ENCODE results near the gene RRP7A. TPM values are rescaled to one million over a fixed set of nuclear protein-coding genes. Genes with fewer than 3 reads are reported as not detected.

Gene RRP7A
- total RNA-seq, 2 donors from 2014 or later = 63.8 to 98.0 TPM

- DNase-seq = peak; percentile 69
- Histone ChIP-seq H3K4me1 (ENCODE audit: control insufficient read depth, insufficient read depth, low read length) (peaks cover 21% of the 10 kb centered on the region), H3K36me3 (ENCODE audit: control insufficient read depth, insufficient read depth, low read length) (no peaks in the 10 kb centered on the region), H3K27me3 (ENCODE audit: control insufficient read depth, insufficient read depth, low read length, poor library complexity, severe bottlenecking) (no peaks in the 10 kb centered on the region), H3K9me3 (ENCODE audit: control insufficient read depth, low read length) (no peaks in the 10 kb centered on the region), H3K27ac (ENCODE audit: low read depth, low read length) (no peak overlapping the region), H3K9ac (ENCODE audit: extremely low read depth, low read length, poor library complexity, severe bottlenecking) (no peak overlapping the region), H3K4me3 (ENCODE audit: low read length) (no peak overlapping the region)
- Mint-ChIP-seq H3K4me1 (peaks cover 25% of the 10 kb centered on the region), H3K36me3 (ENCODE audit: low read depth) (no peaks in the 10 kb centered on the region), H3K27me3 (ENCODE audit: insufficient read depth) (peaks cover 13% of the 10 kb centered on the region), H3K27ac (no peak overlapping the region), H3K4me3 (no peak overlapping the region), H3K9me3 (peaks cover 4% of the 10 kb centered on the region)
- no peak for TF ChIP-seq CTCF (conservative IDR thresholded peaks at IDR 0.05)
- WGBS, 2 experiments (ENCODE audit: insufficient coverage in 1 of 2, insufficient read length in 1 of 2) = 41 to 56% methylated on average over 3 of the region's 3 CpGs
These were observed 58.1 kb downstream of the RRP7A start for GRCh38 chr22:42461511-42461910.

Other genes starting within 250 kb of the RRP7A start
- gene TCF20, start 249.1 kb downstream of the RRP7A start, total RNA-seq = 100 to 1,000 TPM; 113 to 134 TPM
- 1 to 10 TPM in 1 of 2 donors, under 1 TPM in 1; 0.92 to 1.1 TPM for gene NFAM1, start 87.4 kb downstream of the RRP7A start, total RNA-seq
- 10 to 100 TPM; 12.6 to 12.8 TPM for gene SERHL2, start 34.2 kb upstream of the RRP7A start, total RNA-seq
- gene POLDIP3, start 95.1 kb upstream of the RRP7A start, total RNA-seq = 100 to 1,000 TPM in 1 of 2 donors, 10 to 100 TPM in 1; 81.9 to 102 TPM
- 1 to 10 TPM in 1 of 2 donors, under 1 TPM in 1; 0.46 to 1.8 TPM for gene ATP5MGL, start 120.8 kb upstream of the RRP7A start, total RNA-seq
- gene CYB5R3, start 129.6 kb upstream of the RRP7A start, total RNA-seq = 10 to 100 TPM; 89.5 to 92.4 TPM
- 1 to 10 TPM; 5.3 to 7.7 TPM for gene A4GALT, start 201.1 kb upstream of the RRP7A start, total RNA-seq